ENCODE data around the gene ARHGAP32.

- TF ChIP-seq, protein P1, sequence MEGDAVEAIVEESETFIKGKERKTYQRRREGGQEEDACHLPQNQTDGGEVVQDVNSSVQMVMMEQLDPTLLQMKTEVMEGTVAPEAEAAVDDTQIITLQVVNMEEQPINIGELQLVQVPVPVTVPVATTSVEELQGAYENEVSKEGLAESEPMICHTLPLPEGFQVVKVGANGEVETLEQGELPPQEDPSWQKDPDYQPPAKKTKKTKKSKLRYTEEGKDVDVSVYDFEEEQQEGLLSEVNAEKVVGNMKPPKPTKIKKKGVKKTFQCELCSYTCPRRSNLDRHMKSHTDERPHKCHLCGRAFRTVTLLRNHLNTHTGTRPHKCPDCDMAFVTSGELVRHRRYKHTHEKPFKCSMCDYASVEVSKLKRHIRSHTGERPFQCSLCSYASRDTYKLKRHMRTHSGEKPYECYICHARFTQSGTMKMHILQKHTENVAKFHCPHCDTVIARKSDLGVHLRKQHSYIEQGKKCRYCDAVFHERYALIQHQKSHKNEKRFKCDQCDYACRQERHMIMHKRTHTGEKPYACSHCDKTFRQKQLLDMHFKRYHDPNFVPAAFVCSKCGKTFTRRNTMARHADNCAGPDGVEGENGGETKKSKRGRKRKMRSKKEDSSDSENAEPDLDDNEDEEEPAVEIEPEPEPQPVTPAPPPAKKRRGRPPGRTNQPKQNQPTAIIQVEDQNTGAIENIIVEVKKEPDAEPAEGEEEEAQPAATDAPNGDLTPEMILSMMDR (IDR thresholded peaks at IDR 0.05; ENCODE audit: poor library complexity, severe bottlenecking): no peak
- TF ChIP-seq TAF1 (IDR thresholded peaks at IDR 0.05; ENCODE audit: low read depth): no peak
- no peak for TF ChIP-seq MXI1 (conservative IDR thresholded peaks at IDR 0.05; ENCODE audit: poor library complexity, severe bottlenecking)
- TF ChIP-seq EZH2 (IDR thresholded peaks at IDR 0.05; ENCODE audit: borderline replicate concordance, insufficient read depth, low read length, poor library complexity, severe bottlenecking): no peak
- TF ChIP-seq REST (IDR thresholded peaks at IDR 0.05; ENCODE audit: borderline replicate concordance): no peak
- TF ChIP-seq POLR2AphosphoS5 (IDR thresholded peaks at IDR 0.05): no peak
Measured at GRCh38 chr11:129013737-129014475, 178.2 kb downstream of the ARHGAP32 start.
